IgD-negative memory B cell (primary cell): Measurements from ENCODE around the gene TMCC1. TPM values are rescaled to one million over a fixed set of nuclear protein-coding genes. Genes with fewer than 3 reads are reported as not detected.
"Not testable (repeated sequence)": the region's sequence is repeated elsewhere in the genome, so short reads cannot be mapped to it uniquely, and the experiment has no call there.

Experiments used
- H3K27ac Mint-ChIP-seq, 3 donors: one replicate each; pipeline ENCODE4 v1.8.0; 2020 to 2022; ENCODE audit warnings: mild to moderate bottlenecking in 3 of 3, mixed read lengths in 3 of 3, moderate library complexity in 1 of 3
- H3K27me3 Mint-ChIP-seq: one replicate; pipeline ENCODE4 v1.8.0; 2021; ENCODE audit warnings: mixed read lengths
- H3K36me3 Mint-ChIP-seq: one replicate; pipeline ENCODE4 v1.8.0; 2020; ENCODE audit warnings: mild to moderate bottlenecking, mixed read lengths
- H3K4me1 Mint-ChIP-seq, 3 donors: one replicate each; pipeline ENCODE4 v1.8.0; 2020 to 2022; ENCODE audit warnings: mixed read lengths in 3 of 3, mild to moderate bottlenecking in 1 of 3
- H3K4me3 Mint-ChIP-seq, 4 donors: one replicate each; pipeline ENCODE4 v1.8.0; 2020 to 2022; ENCODE audit warnings: mild to moderate bottlenecking in 4 of 4, mixed read lengths in 4 of 4, moderate library complexity in 3 of 4
- H3K9me3 Mint-ChIP-seq, 3 donors: one replicate each; pipeline ENCODE4 v1.8.0; 2020 to 2021; ENCODE audit warnings: mixed read lengths in 3 of 3, mild to moderate bottlenecking in 1 of 3
- polyA plus RNA-seq: library from polyadenylated mRNA; unstranded; fragments of 300-500 nt; fragmentation: Illumina TruSeq; gene quantifications from one replicate; pipeline ENCODE4 v1.2.3, GENCODE V29; 2021

The TMCC1 gene
- polyA plus RNA-seq, 1 donor from 2014 or later = 8.2 TPM

GRCh38 chr3:129650256-129650872 lies 243.1 kb downstream of the TMCC1 start:
- no peaks in the 10 kb centered on the region for H3K27me3 Mint-ChIP-seq
- H3K36me3 Mint-ChIP-seq = peaks cover 6% of the 10 kb centered on the region
- no peak overlapping the region for H3K27ac Mint-ChIP-seq
- peaks cover 0 to 2% (median 0%) of the 10 kb centered on the region in 3 donors for H3K4me1 Mint-ChIP-seq
- H3K4me3 Mint-ChIP-seq = no peak overlapping the region
- H3K9me3 Mint-ChIP-seq = no peaks in the 10 kb centered on the region

- Mint-ChIP-seq H3K9me3 (no peaks in the 10 kb centered on the region), H3K27me3 (no peaks in the 10 kb centered on the region), H3K4me1 (peaks cover 0 to 2% (median 0%) of the 10 kb centered on the region in 3 donors), H3K27ac (no peak overlapping the region), H3K36me3 (peaks cover 3% of the 10 kb centered on the region), H3K4me3 (no peak overlapping the region)
Measured at GRCh38 chr3:129648391-129648790, 245.1 kb downstream of the TMCC1 start.

- no peaks in the 10 kb centered on the region for H3K27me3 Mint-ChIP-seq
- no peak overlapping the region for H3K4me3 Mint-ChIP-seq
- H3K4me1 Mint-ChIP-seq = peaks cover 0 to 2% (median 0%) of the 10 kb centered on the region in 3 donors
- H3K9me3 Mint-ChIP-seq = no peaks in the 10 kb centered on the region
- no peak overlapping the region for H3K27ac Mint-ChIP-seq
- H3K36me3 Mint-ChIP-seq = peaks cover 3% of the 10 kb centered on the region
Measured at GRCh38 chr3:129645286-129645685, 248.2 kb downstream of the TMCC1 start.

- Mint-ChIP-seq H3K4me3 (no peak overlapping the region), H3K27ac (no peak overlapping the region), H3K4me1 (no peaks in the 10 kb centered on the region), H3K36me3 (peaks cover 3% of the 10 kb centered on the region), H3K27me3 (no peaks in the 10 kb centered on the region), H3K9me3 (no peaks in the 10 kb centered on the region)
Measured at GRCh38 chr3:129644836-129645235, 248.7 kb downstream of the TMCC1 start.

GRCh38 chr3:129641567-129642260 lies 251.8 kb downstream of the TMCC1 start:
- not testable (repeated sequence) for H3K4me3 Mint-ChIP-seq, H3K4me1 Mint-ChIP-seq, H3K36me3 Mint-ChIP-seq, H3K27me3 Mint-ChIP-seq, H3K9me3 Mint-ChIP-seq
- H3K27ac Mint-ChIP-seq = peak overlapping the region in 1 of 3 donors; percentile 3

- not testable (repeated sequence) for H3K4me3 Mint-ChIP-seq, H3K4me1 Mint-ChIP-seq, H3K36me3 Mint-ChIP-seq, H3K27me3 Mint-ChIP-seq, H3K9me3 Mint-ChIP-seq, H3K27ac Mint-ChIP-seq
Measured at GRCh38 chr3:129640985-129641384, 252.5 kb downstream of the TMCC1 start.

- peaks cover 0 to 1% (median 0%) of the 10 kb centered on the region in 3 donors for H3K4me1 Mint-ChIP-seq
- no peak overlapping the region for H3K27ac Mint-ChIP-seq
- H3K27me3 Mint-ChIP-seq = peaks cover 11% of the 10 kb centered on the region
- peaks cover 1% of the 10 kb centered on the region for H3K36me3 Mint-ChIP-seq
- H3K9me3 Mint-ChIP-seq = peaks cover 5 to 8% (median 5%) of the 10 kb centered on the region in 3 donors
- H3K4me3 Mint-ChIP-seq = no peak overlapping the region
Measured at GRCh38 chr3:129638481-129638880, 255.0 kb downstream of the TMCC1 start.

- Mint-ChIP-seq H3K27ac (no peak overlapping the region), H3K9me3 (peaks cover 5 to 8% (median 5%) of the 10 kb centered on the region in 3 donors), H3K4me1 (peaks cover 0 to 2% (median 0%) of the 10 kb centered on the region in 3 donors), H3K4me3 (no peak overlapping the region), H3K36me3 (peaks cover 1% of the 10 kb centered on the region), H3K27me3 (peaks cover 11% of the 10 kb centered on the region)
Measured at GRCh38 chr3:129636082-129636481, 257.4 kb downstream of the TMCC1 start.

- H3K27me3 Mint-ChIP-seq = peaks cover 11% of the 10 kb centered on the region
- peaks cover 0 to 2% (median 0%) of the 10 kb centered on the region in 3 donors for H3K4me1 Mint-ChIP-seq
- peaks cover 5 to 8% (median 5%) of the 10 kb centered on the region in 3 donors for H3K9me3 Mint-ChIP-seq
- H3K4me3 Mint-ChIP-seq = no peak overlapping the region
- H3K36me3 Mint-ChIP-seq = peaks cover 1% of the 10 kb centered on the region
- H3K27ac Mint-ChIP-seq = no peak overlapping the region
Measured at GRCh38 chr3:129635656-129636055, 257.9 kb downstream of the TMCC1 start.

GRCh38 chr3:129633751-129634481 lies 259.6 kb downstream of the TMCC1 start:
- peaks cover 11% of the 10 kb centered on the region for H3K27me3 Mint-ChIP-seq
- H3K4me1 Mint-ChIP-seq = peaks cover 0 to 2% (median 0%) of the 10 kb centered on the region in 3 donors
- H3K36me3 Mint-ChIP-seq = peaks cover 1% of the 10 kb centered on the region
- peaks cover 5 to 8% (median 5%) of the 10 kb centered on the region in 3 donors for H3K9me3 Mint-ChIP-seq
- H3K4me3 Mint-ChIP-seq = peak overlapping the region in 1 of 4 donors; percentile 20
- no peak overlapping the region for H3K27ac Mint-ChIP-seq

- peak overlapping the region in 1 of 4 donors; percentile 20 for H3K4me3 Mint-ChIP-seq
- H3K9me3 Mint-ChIP-seq = peaks cover 5 to 8% (median 5%) of the 10 kb centered on the region in 3 donors
- peaks cover 3 to 4% (median 3%) of the 10 kb centered on the region in 3 donors for H3K4me1 Mint-ChIP-seq
- H3K36me3 Mint-ChIP-seq = peaks cover 1% of the 10 kb centered on the region
- peaks cover 11% of the 10 kb centered on the region for H3K27me3 Mint-ChIP-seq
- H3K27ac Mint-ChIP-seq = no peak overlapping the region
Measured at GRCh38 chr3:129632977-129633376, 260.5 kb downstream of the TMCC1 start.

- Mint-ChIP-seq H3K9me3 (peaks cover 5 to 8% (median 5%) of the 10 kb centered on the region in 3 donors), H3K27ac (no peak overlapping the region), H3K36me3 (peaks cover 1% of the 10 kb centered on the region), H3K4me3 (no peak overlapping the region), H3K27me3 (peaks cover 11% of the 10 kb centered on the region), H3K4me1 (peaks cover 6% of the 10 kb centered on the region in 3 donors)
Measured at GRCh38 chr3:129632556-129632955, 261.0 kb downstream of the TMCC1 start.

GRCh38 chr3:129632056-129632455 lies 261.5 kb downstream of the TMCC1 start:
- H3K27me3 Mint-ChIP-seq = peaks cover 8% of the 10 kb centered on the region
- H3K9me3 Mint-ChIP-seq = peaks cover 5 to 8% (median 5%) of the 10 kb centered on the region in 3 donors
- peaks cover 6% of the 10 kb centered on the region in 3 donors for H3K4me1 Mint-ChIP-seq
- H3K27ac Mint-ChIP-seq = no peak overlapping the region
- no peaks in the 10 kb centered on the region for H3K36me3 Mint-ChIP-seq
- no peak overlapping the region for H3K4me3 Mint-ChIP-seq

- Mint-ChIP-seq H3K27me3 (no peaks in the 10 kb centered on the region), H3K27ac (no peak overlapping the region), H3K36me3 (no peaks in the 10 kb centered on the region), H3K4me3 (peak overlapping the region in 2 of 4 donors; percentile 29 to 81), H3K9me3 (no peaks in the 10 kb centered on the region), H3K4me1 (peaks cover 6 to 9% (median 8%) of the 10 kb centered on the region in 3 donors)
Measured at GRCh38 chr3:129629011-129629410, 264.5 kb downstream of the TMCC1 start.

- H3K4me1 Mint-ChIP-seq = peaks cover 6 to 9% (median 6%) of the 10 kb centered on the region in 3 donors
- peak overlapping the region; percentile 87 to 98 (median 94) for H3K4me3 Mint-ChIP-seq
- peak overlapping the region in 2 of 3 donors; percentile 20 to 91 for H3K27ac Mint-ChIP-seq
- no peaks in the 10 kb centered on the region for H3K27me3 Mint-ChIP-seq
- H3K36me3 Mint-ChIP-seq = no peaks in the 10 kb centered on the region
- no peaks in the 10 kb centered on the region for H3K9me3 Mint-ChIP-seq
Measured at GRCh38 chr3:129628169-129628522, 265.4 kb downstream of the TMCC1 start.
